Upper lobe of right lung (tissue), 1 donor: Measurements from ENCODE around the gene RAD51B. TPM values are rescaled to one million over a fixed set of nuclear protein-coding genes. Genes with fewer than 3 reads are reported as not detected.
A peak's percentile ranks its signal among the peaks of the same experiment; 100 is the strongest.

Experiments used
- ATAC-seq: fragments of 200-7000 bp; cut with Tn5 transposase; one replicate; pipeline ENCODE4 v1.9.1; 2020; ENCODE audit warnings: mild to moderate bottlenecking, moderate library complexity
- DNase-seq: peaks from one replicate; pipeline ENCODE4 v3.0.0-alpha.2; 2020
- H3K27ac ChIP-seq: fragments of 200-600 bp; one replicate; pipeline ENCODE4 v1.8.0; 2022
- H3K27me3 ChIP-seq: fragments of 200-600 bp; one replicate; pipeline ENCODE4 v1.8.0; 2022; ENCODE audit warnings: mild to moderate bottlenecking
- H3K36me3 ChIP-seq: fragments of 200-600 bp; one replicate; pipeline ENCODE4 v1.8.0; 2022
- H3K4me1 ChIP-seq: fragments of 200-600 bp; one replicate; pipeline ENCODE4 v1.8.0; 2022
- H3K4me3 ChIP-seq: fragments of 200-600 bp; one replicate; pipeline ENCODE4 v1.8.0; 2022; ENCODE audit warnings: mild to moderate bottlenecking
- H3K9me3 ChIP-seq: fragments of 200-600 bp; one replicate; pipeline ENCODE4 v1.8.0; 2022
- CTCF ChIP-seq: fragments of 200-600 bp; IDR thresholded peaks from one replicate; pipeline ENCODE4 v1.8.0; 2022; ENCODE audit warnings: antibody characterized with exemption
- intact Hi-C: fragments of 100-400 bp; cut with DNase I; formaldehyde crosslinking; loops from one replicate; pipeline ENCODE4 v1.11.0; 2022
- total RNA-seq: library from RNA; stranded (reverse); fragmentation: NEBNext Ultra II Directional; extraction: Animal tissue kit (Norgen Biotek cat#: 25700); gene quantifications from one replicate; pipeline ENCODE4 v1.2.1, GENCODE V29; 2021
- donor health status: DM: no; HTN: yes; CAD: no; lungs with severe emphysema.

The RAD51B gene
- total RNA-seq, 1 donor from 2014 or later = 11.5 TPM

- no peak for DNase-seq
- no peaks in the 10 kb centered on the region for H3K27me3 ChIP-seq
- no peaks in the 10 kb centered on the region for H3K9me3 ChIP-seq
- no peak for ATAC-seq
- no peak overlapping the region for H3K4me3 ChIP-seq
- H3K36me3 ChIP-seq = no peaks in the 10 kb centered on the region
- H3K27ac ChIP-seq = no peak overlapping the region
- H3K4me1 ChIP-seq = peaks cover 12% of the 10 kb centered on the region
- TF ChIP-seq CTCF = no peak
- intact Hi-C loops = no loop called here
Observed at GRCh38 chr14:68355415-68355814, 535.8 kb downstream of the RAD51B start.

GRCh38 chr14:68357777-68358176 is 538.2 kb downstream of the RAD51B start:
- no peak overlapping the region for H3K27ac ChIP-seq

GRCh38 chr14:68358500-68358899 is 538.9 kb downstream of the RAD51B start:
- Histone ChIP-seq H3K36me3 (no peaks in the 10 kb centered on the region), H3K27ac (peak overlapping the region; percentile 81), H3K9me3 (no peaks in the 10 kb centered on the region), H3K4me3 (no peak overlapping the region), H3K4me1 (peaks cover 12% of the 10 kb centered on the region), H3K27me3 (no peaks in the 10 kb centered on the region)
- no peak for TF ChIP-seq CTCF
- intact Hi-C loops = no loop called here
- DNase-seq (no peak), ATAC-seq (no peak)

More at GRCh38 chr14:68357777-68358176, 538.2 kb downstream of the RAD51B start:
- no peak for DNase-seq
- TF ChIP-seq CTCF = no peak
- ATAC-seq = no peak
- intact Hi-C loops = no loop called here
- Histone ChIP-seq H3K27me3 (no peaks in the 10 kb centered on the region), H3K4me1 (peaks cover 12% of the 10 kb centered on the region), H3K36me3 (no peaks in the 10 kb centered on the region), H3K9me3 (no peaks in the 10 kb centered on the region), H3K4me3 (no peak overlapping the region)

- intact Hi-C loops = no loop called here
- ATAC-seq (peak; percentile 12), DNase-seq (no peak)
- peak overlapping the region; percentile 81 for H3K27ac ChIP-seq
- H3K36me3 ChIP-seq = no peaks in the 10 kb centered on the region
- no peaks in the 10 kb centered on the region for H3K9me3 ChIP-seq
- no peaks in the 10 kb centered on the region for H3K27me3 ChIP-seq
- no peak overlapping the region for H3K4me3 ChIP-seq
- TF ChIP-seq CTCF = no peak
- peaks cover 14% of the 10 kb centered on the region for H3K4me1 ChIP-seq
Observed at GRCh38 chr14:68359022-68359836, 539.6 kb downstream of the RAD51B start.

- H3K27ac ChIP-seq = peak overlapping the region; percentile 81
- no peak for TF ChIP-seq CTCF
- peak; percentile 89 for ATAC-seq
Observed at GRCh38 chr14:68359837-68360552, 540.4 kb downstream of the RAD51B start.

More at GRCh38 chr14:68359837-68360552, 540.4 kb downstream of the RAD51B start:
- no peaks in the 10 kb centered on the region for H3K27me3 ChIP-seq
- intact Hi-C loops = no loop called here
- H3K4me1 ChIP-seq = peaks cover 20% of the 10 kb centered on the region
- no peak overlapping the region for H3K4me3 ChIP-seq
- H3K9me3 ChIP-seq = no peaks in the 10 kb centered on the region
- peak; percentile 86 for DNase-seq
- H3K36me3 ChIP-seq = no peaks in the 10 kb centered on the region
